A549 (cell line): ENCODE data around the gene CAPN7. TPM values are rescaled to one million over a fixed set of nuclear protein-coding genes. Genes with fewer than 3 reads are reported as not detected.

ENCODE experiments used
- ATAC-seq, 2 experiments: fragments of 200-7000 bp in 1 of 2; fragments of >200 bp in 1 of 2; cut with Nextera tagmentation in 1 of 2; cut with Tn5 transposase in 1 of 2; 3 replicates each; pipeline versions ENCODE4 v1.8.0 to v1.9.1; 2018 to 2020; ENCODE audit warnings: mild to moderate bottlenecking in 1 of 2, moderate library complexity in 1 of 2
- CTCF ChIA-PET: fragments of 300-600 bp; sonication (Branson Sonifier 250); formaldehyde crosslinking; extraction: SDS; loops from one replicate; lab custom pipeline; 2021; ENCODE audit warnings: antibody characterized with exemption, inconsistent platforms; lab: Yijun Ruan, JAX
- POLR2A ChIA-PET: fragments of 350-600 bp; formaldehyde crosslinking; extraction: SDS; loops from one replicate; lab custom pipeline; 2021; ENCODE audit warnings: antibody characterized with exemption, inconsistent platforms; lab: Yijun Ruan, JAX
- DNase-seq, 2 experiments: peaks; one replicate each; pipeline versions ENCODE4 v3.0.0 to v3.0.0-alpha.2; 2011 to 2016; ENCODE audit warnings: low read depth in 1 of 2, low spot score in 1 of 2
- FAIRE-seq: peaks from 2 replicates; lab custom pipeline; 2011; peaks lifted over from hg19 to GRCh38; lab: Jason Lieb, UNC
- H3K27ac ChIP-seq, 2 experiments: fragments of >200 bp; sonication (Bioruptor Twin); formaldehyde crosslinking; 3 replicates each; pipeline ENCODE4 v1.5.1; 2016 to 2017
- H3K4me1 ChIP-seq: fragments of >200 bp; sonication (Bioruptor Twin); formaldehyde crosslinking; 3 replicates; pipeline ENCODE4 v1.6.1; 2016
- H3K4me2 ChIP-seq: fragments of >200 bp; sonication (Bioruptor Twin); formaldehyde crosslinking; 3 replicates; pipeline ENCODE4 v1.6.1; 2016
- H3K4me3 ChIP-seq: fragments of >200 bp; sonication (Bioruptor Twin); formaldehyde crosslinking; 3 replicates; pipeline ENCODE4 v1.5.1; 2016
- H3K9me3 ChIP-seq: fragments of >200 bp; sonication (Bioruptor Twin); formaldehyde crosslinking; 3 replicates; pipeline ENCODE4 v1.6.1; 2016
- ATOH8 ChIP-seq: fragments of 250-450 bp; sonication (Bioruptor Pico); IDR thresholded peaks from 2 replicates; pipeline ENCODE4 v1.5.0; 2020; ENCODE audit warnings: low read depth, mild to moderate bottlenecking, moderate library complexity
- BCL3 ChIP-seq: fragments of >200 bp; sonication (Bioruptor Twin); formaldehyde crosslinking; IDR thresholded peaks from 3 replicates; pipeline ENCODE4 v1.6.1; 2016
- BHLHE40 ChIP-seq: IDR thresholded peaks from 2 replicates; pipeline ENCODE4 v1.6.1; 2012; ENCODE audit warnings: low read depth, low read length, inconsistent platforms
- CBX2 ChIP-seq: fragments of 200-600 bp; sonication (generic); IDR thresholded peaks from 2 replicates; pipeline ENCODE4 v1.6.1; 2016; ENCODE audit warnings: low read depth, mild to moderate bottlenecking, borderline replicate concordance
- CBX8 ChIP-seq: fragments of 200-600 bp; sonication (generic); IDR thresholded peaks from 2 replicates; pipeline ENCODE4 v1.6.1; 2016
- CEBPB ChIP-seq, 2 experiments: fragments of >200 bp in 1 of 2; sonication (Bioruptor Twin) in 1 of 2; formaldehyde crosslinking in 1 of 2; IDR thresholded peaks; 2 replicates each; pipeline ENCODE4 v1.6.1; 2012 to 2016
- EP300 ChIP-seq, 2 experiments: fragments of >200 bp; sonication (Bioruptor Twin); formaldehyde crosslinking; IDR thresholded peaks; 2 replicates in 1 of 2; 3 replicates in 1 of 2; pipeline ENCODE4 v1.6.1; 2016 to 2017
- ESRRA ChIP-seq: fragments of 150-350 bp; IDR thresholded peaks from 2 replicates; pipeline ENCODE4 v1.6.1; 2014; ENCODE audit warnings: mild to moderate bottlenecking, low read length, borderline replicate concordance
- FOSL2 ChIP-seq, 2 experiments: fragments of 450-650 bp in 1 of 2; fragments of >200 bp in 1 of 2; sonication (Bioruptor Twin) in 1 of 2; formaldehyde crosslinking; IDR thresholded peaks; 2 replicates each; pipeline versions ENCODE4 v1.5.0 to v1.6.1; 2016 to 2020; ENCODE audit warnings: mild to moderate bottlenecking in 1 of 2, moderate library complexity in 1 of 2
- JUN ChIP-seq, 2 experiments: fragments of >200 bp; sonication (Bioruptor Twin); formaldehyde crosslinking; IDR thresholded peaks; 2 replicates in 1 of 2; 3 replicates in 1 of 2; pipeline ENCODE4 v1.6.1; 2016 to 2017
- MAX ChIP-seq: IDR thresholded peaks from 2 replicates; pipeline ENCODE4 v1.6.1; 2012
- MYC ChIP-seq: IDR thresholded peaks from 2 replicates; pipeline ENCODE4 v1.6.1; 2012; ENCODE audit warnings: mild to moderate bottlenecking, inconsistent platforms, low read length, improper control_type of control experiment, borderline replicate concordance
- RAD21 ChIP-seq, 2 experiments: fragments of >200 bp in 1 of 2; sonication (Bioruptor Twin) in 1 of 2; formaldehyde crosslinking in 1 of 2; IDR thresholded peaks in 1 of 2; conservative IDR thresholded peaks in 1 of 2; 2 replicates in 1 of 2; 3 replicates in 1 of 2; pipeline ENCODE4 v1.6.1; 2012 to 2018; ENCODE audit warnings: inconsistent platforms in 1 of 2
- RARB ChIP-seq: fragments of 250-450 bp; sonication (Bioruptor Pico); IDR thresholded peaks from 2 replicates; pipeline ENCODE4 v1.8.0; 2021; ENCODE audit warnings: mild to moderate bottlenecking, moderate library complexity
- RCOR1 ChIP-seq: fragments of 150-350 bp; IDR thresholded peaks from 2 replicates; pipeline ENCODE4 v1.6.1; 2014; ENCODE audit warnings: antibody characterized with exemption, low read length, low read depth
- REST ChIP-seq: fragments of 200-600 bp; sonication (generic); IDR thresholded peaks from 2 replicates; pipeline ENCODE4 v1.6.1; 2016; ENCODE audit warnings: antibody characterized with exemption, mild to moderate bottlenecking, moderate library complexity
- RFX5 ChIP-seq: fragments of 450-650 bp; IDR thresholded peaks from 2 replicates; pipeline ENCODE4 v1.7.1; 2014; ENCODE audit warnings: antibody characterized with exemption, mild to moderate bottlenecking, moderate library complexity
- SMC3 ChIP-seq: fragments of >200 bp; sonication (Bioruptor Twin); formaldehyde crosslinking; IDR thresholded peaks from 3 replicates; pipeline ENCODE4 v1.6.1; 2018; ENCODE audit warnings: inconsistent platforms
- USF2 ChIP-seq: fragments of 450-650 bp; IDR thresholded peaks from 2 replicates; pipeline ENCODE4 v1.6.1; 2014; ENCODE audit warnings: antibody characterized with exemption
- WGBS: methylation state at CpG from one replicate; pipeline ENCODE4 v1.1.6; 2017; ENCODE audit errors: missing lambda C conversion rate; 5-methylcytosine and 5-hydroxymethylcytosine counted together
- polyA plus RNA-seq, 4 experiments: library from polyadenylated mRNA; depleted of rRNA in 3 of 4; stranded (reverse); fragments of >200 nt; fragmentation: RNase III in 1 of 4; extraction: RNeasy Plus Mini Kit Qiagen cat#74134 plus additional on column Dnase treatment in 1 of 4; gene quantifications; 2 replicates in 3 of 4; 3 replicates in 1 of 4; pipeline ENCODE4 v1.2.3, GENCODE V29; 2011 to 2017

Gene CAPN7
- polyA plus RNA-seq, 2 of the 4 experiments (the other 2 are of a cell fraction): 19.9 to 36.8 TPM

GRCh38 chr3:15172806-15173205, 33.2 kb upstream of the CAPN7 start:
- H3K9me3 ChIP-seq: 0 out of 3 replicates have a peak, but pooled peaks cover 2% of the 10 kb centered on the region
- TF ChIP-seq RFX5 (no peak), JUN (IDR thresholded peaks at IDR 0.05) (no peak), MAX (no peak), SMC3 (no peak)
- no peak overlapping the region for H3K4me3 ChIP-seq
- 23% methylated on average over 1 of the region's 1 CpG for WGBS
- DNase-seq (no peak), ATAC-seq (no peak), FAIRE-seq (no peak)
- CTCF ChIA-PET: no interaction called here
- H3K27ac ChIP-seq: no peak overlapping the region
- no peaks in the 10 kb centered on the region for H3K4me1 ChIP-seq
- H3K4me2 ChIP-seq: no peak overlapping the region
- POLR2A ChIA-PET: no interaction called here

- Histone ChIP-seq H3K4me3 (no peak overlapping the region), H3K27ac (no peak overlapping the region), H3K4me2 (no peak overlapping the region), H3K4me1 (no peaks in the 10 kb centered on the region), H3K9me3 (0 out of 3 replicates have a peak, but pooled peaks cover 2% of the 10 kb centered on the region)
- 57% methylated on average over 8 of the region's 8 CpGs for WGBS
- ChIA-PET POLR2A (no interaction called here), CTCF (interaction anchor here (0.6 to 1.7 kb wide), 2 partner anchors 28 to 57 kb away, joined by 3 to 7 read pairs; no protein-coding TSS in a partner anchor)
- no peak for ATAC-seq
- no peak for FAIRE-seq
- no peak for DNase-seq
- TF ChIP-seq BHLHE40: no peak
- no peak for TF ChIP-seq MYC
- no peak for TF ChIP-seq USF2
- TF ChIP-seq ESRRA: no peak
- TF ChIP-seq CBX8: no peak
- TF ChIP-seq BCL3: no peak
- no peak for TF ChIP-seq RARB (CRISPR knock-in tag)
- no peak for TF ChIP-seq REST
- no peak for TF ChIP-seq RCOR1
- TF ChIP-seq CBX2: no peak
- TF ChIP-seq RAD21 (conservative IDR thresholded peaks at IDR 0.05 in 1 of 2, IDR thresholded peaks at IDR 0.05 in 1 of 2): no peak
- TF ChIP-seq EP300 (IDR thresholded peaks at IDR 0.05): no peak
- no peak for TF ChIP-seq ATOH8
- no peak for TF ChIP-seq FOSL2 (IDR thresholded peaks at IDR 0.05)
- no peak for TF ChIP-seq FOSL2 (CRISPR knock-in tag; IDR thresholded peaks at IDR 0.05)
- TF ChIP-seq CEBPB (IDR thresholded peaks at IDR 0.05): no peak
Measured at GRCh38 chr3:15174953-15175352, 31.1 kb upstream of the CAPN7 start.
